Mammary epithelial cell (primary cell): ENCODE data around the gene ZNF93.

Experiments
- EZH2 ChIP-seq: IDR thresholded peaks from 2 replicates; pipeline ENCODE4 v1.6.1; 2012; ENCODE audit warnings: low read length, inconsistent platforms, borderline replicate concordance
- TF ChIP-seq, protein P1 (sequence below), 2 donors: IDR thresholded peaks in 1 of 2; conservative IDR thresholded peaks in 1 of 2; 2 replicates each; pipeline ENCODE4 v1.5.1; 2011 to 2012; ENCODE audit warnings: inconsistent platforms in 2 of 2, low read length in 2 of 2, mild to moderate bottlenecking in 2 of 2, control low read depth in 1 of 2, low read depth in 1 of 2; ENCODE audit not compliant: insufficient read depth in 1 of 2; ENCODE audit errors: extremely low read depth in 1 of 2

DNA sequence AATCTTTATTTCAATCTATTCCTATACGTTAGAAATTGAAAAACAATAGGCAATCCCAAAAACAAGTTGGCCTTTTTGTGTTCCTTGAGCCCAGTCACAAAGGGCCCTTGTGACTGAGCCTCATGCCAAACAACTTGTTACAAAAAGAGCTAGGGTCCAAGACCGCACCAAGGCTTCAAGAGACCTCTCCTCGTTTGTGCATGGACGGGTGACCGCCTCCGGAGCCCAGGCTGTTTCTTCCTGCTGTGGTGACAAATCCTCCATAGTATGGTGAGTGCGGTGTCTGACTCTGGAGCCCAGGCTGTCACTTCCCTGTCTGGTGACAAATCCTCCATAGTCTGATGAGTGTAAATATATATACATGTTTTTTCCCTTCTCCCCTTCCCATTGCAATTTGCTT lies 63.7 kb downstream of the ZNF93 start:
- TF ChIP-seq, protein P1, sequence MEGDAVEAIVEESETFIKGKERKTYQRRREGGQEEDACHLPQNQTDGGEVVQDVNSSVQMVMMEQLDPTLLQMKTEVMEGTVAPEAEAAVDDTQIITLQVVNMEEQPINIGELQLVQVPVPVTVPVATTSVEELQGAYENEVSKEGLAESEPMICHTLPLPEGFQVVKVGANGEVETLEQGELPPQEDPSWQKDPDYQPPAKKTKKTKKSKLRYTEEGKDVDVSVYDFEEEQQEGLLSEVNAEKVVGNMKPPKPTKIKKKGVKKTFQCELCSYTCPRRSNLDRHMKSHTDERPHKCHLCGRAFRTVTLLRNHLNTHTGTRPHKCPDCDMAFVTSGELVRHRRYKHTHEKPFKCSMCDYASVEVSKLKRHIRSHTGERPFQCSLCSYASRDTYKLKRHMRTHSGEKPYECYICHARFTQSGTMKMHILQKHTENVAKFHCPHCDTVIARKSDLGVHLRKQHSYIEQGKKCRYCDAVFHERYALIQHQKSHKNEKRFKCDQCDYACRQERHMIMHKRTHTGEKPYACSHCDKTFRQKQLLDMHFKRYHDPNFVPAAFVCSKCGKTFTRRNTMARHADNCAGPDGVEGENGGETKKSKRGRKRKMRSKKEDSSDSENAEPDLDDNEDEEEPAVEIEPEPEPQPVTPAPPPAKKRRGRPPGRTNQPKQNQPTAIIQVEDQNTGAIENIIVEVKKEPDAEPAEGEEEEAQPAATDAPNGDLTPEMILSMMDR (conservative IDR thresholded peaks at IDR 0.05 in 1 of 2, IDR thresholded peaks at IDR 0.05 in 1 of 2; ENCODE audit: extremely low read depth in 1 of 2, insufficient read depth in 1 of 2, low read depth in 1 of 2, low read length in 2 of 2), result no peak
- TF ChIP-seq EZH2, result no peak
